ENCODE measurements around the gene CDCP1. TPM values are rescaled to one million over a fixed set of nuclear protein-coding genes. Genes with fewer than 3 reads are reported as not detected.

CDCP1 gene
- total RNA-seq, 1 donor from 2014 or later = 4.8 TPM

Other genes with a start within 250 kb of the CDCP1 start
- gene ZDHHC3, start 170.2 kb downstream of the CDCP1 start, total RNA-seq = 108 TPM
- gene EXOSC7, start 170.1 kb downstream of the CDCP1 start, total RNA-seq = 35.4 TPM
- 217 TPM for gene CLEC3B, start 120.1 kb downstream of the CDCP1 start, total RNA-seq
- gene TMEM158, start 79.9 kb upstream of the CDCP1 start, total RNA-seq = 5.7 TPM
- 13.0 TPM for gene LARS2, start 242.2 kb upstream of the CDCP1 start, total RNA-seq